Neural crest cell (in vitro differentiated cells): ENCODE measurements around the gene SPTLC3. TPM values are rescaled to one million over a fixed set of nuclear protein-coding genes. Genes with fewer than 3 reads are reported as not detected.

ENCODE experiments used
- DNase-seq: peaks from one replicate; pipeline ENCODE4 v3.0.0; 2021; ENCODE audit warnings: low read depth, mixed read lengths, low spot score
- H3K27ac Mint-ChIP-seq: one replicate; pipeline ENCODE4 v1.8.0; 2021; ENCODE audit warnings: mild to moderate bottlenecking, mixed read lengths; ENCODE audit not compliant: unreplicated experiment
- H3K27me3 Mint-ChIP-seq: 2 replicates; pipeline ENCODE4 v1.8.0; 2021; ENCODE audit warnings: low read depth, mild to moderate bottlenecking, mixed read lengths
- H3K36me3 Mint-ChIP-seq: 2 replicates; pipeline ENCODE4 v1.8.0; 2021; ENCODE audit warnings: low read depth, mild to moderate bottlenecking, mixed read lengths
- H3K4me1 Mint-ChIP-seq: 2 replicates; pipeline ENCODE4 v1.8.0; 2021; ENCODE audit warnings: mixed read lengths
- H3K4me3 Mint-ChIP-seq: one replicate; pipeline ENCODE4 v1.8.0; 2021; ENCODE audit warnings: mild to moderate bottlenecking, mixed read lengths
- H3K9me3 Mint-ChIP-seq: 2 replicates; pipeline ENCODE4 v1.8.0; 2021; ENCODE audit warnings: mixed read lengths
- total RNA-seq: library from RNA; stranded (reverse); gene quantifications from 2 replicates; pipeline ENCODE4 v1.2.1, GENCODE V29; 2021
- TF ChIP-seq, protein P1 (sequence below): fragments of 200-600 bp; sonication (generic); conservative IDR thresholded peaks from 2 replicates; pipeline ENCODE4 v1.5.0; 2021; ENCODE audit warnings: antibody characterized with exemption, mild to moderate bottlenecking

The SPTLC3 gene
- total RNA-seq, 1 donor from 2014 or later = 0.33 TPM

DNA sequence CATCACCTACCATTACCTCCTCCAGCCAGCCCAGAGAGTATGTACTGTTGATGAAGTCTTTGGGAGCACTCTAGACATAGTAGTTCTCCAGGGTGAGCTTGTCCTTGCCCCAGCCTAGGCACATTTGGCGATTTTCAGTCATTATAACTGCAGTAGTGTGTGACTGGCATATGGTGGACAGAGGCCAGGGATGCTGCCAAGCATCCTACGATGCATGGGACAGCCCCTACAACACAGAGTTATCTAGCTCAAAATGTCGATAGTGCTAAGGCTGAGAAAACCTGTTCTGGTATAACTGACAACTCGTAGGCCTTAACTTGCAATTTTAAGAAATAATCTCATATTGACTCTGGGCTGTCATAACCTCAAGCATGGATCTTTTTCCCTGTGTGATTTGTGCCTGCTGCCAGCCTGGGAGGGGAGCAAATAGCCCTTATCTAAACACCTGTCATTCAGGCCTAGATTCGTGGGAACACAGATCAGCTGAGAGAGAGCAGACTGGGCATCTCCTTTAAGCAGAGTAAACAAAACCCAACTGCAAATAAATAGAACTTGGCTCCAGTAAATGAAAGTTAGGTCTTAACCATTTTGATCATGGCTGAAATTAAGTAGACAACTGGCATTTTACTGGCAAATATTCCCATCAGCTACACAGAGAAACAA, 102.6 kb downstream of the SPTLC3 start:
- Mint-ChIP-seq H3K9me3 (no peaks in the 10 kb centered on the region), H3K4me3 (no peak overlapping the region), H3K27ac (no peak overlapping the region), H3K27me3 (no peaks in the 10 kb centered on the region), H3K36me3 (no peaks in the 10 kb centered on the region), H3K4me1 (no peaks in the 10 kb centered on the region)
- DNase-seq = no peak
- TF ChIP-seq, protein P1, sequence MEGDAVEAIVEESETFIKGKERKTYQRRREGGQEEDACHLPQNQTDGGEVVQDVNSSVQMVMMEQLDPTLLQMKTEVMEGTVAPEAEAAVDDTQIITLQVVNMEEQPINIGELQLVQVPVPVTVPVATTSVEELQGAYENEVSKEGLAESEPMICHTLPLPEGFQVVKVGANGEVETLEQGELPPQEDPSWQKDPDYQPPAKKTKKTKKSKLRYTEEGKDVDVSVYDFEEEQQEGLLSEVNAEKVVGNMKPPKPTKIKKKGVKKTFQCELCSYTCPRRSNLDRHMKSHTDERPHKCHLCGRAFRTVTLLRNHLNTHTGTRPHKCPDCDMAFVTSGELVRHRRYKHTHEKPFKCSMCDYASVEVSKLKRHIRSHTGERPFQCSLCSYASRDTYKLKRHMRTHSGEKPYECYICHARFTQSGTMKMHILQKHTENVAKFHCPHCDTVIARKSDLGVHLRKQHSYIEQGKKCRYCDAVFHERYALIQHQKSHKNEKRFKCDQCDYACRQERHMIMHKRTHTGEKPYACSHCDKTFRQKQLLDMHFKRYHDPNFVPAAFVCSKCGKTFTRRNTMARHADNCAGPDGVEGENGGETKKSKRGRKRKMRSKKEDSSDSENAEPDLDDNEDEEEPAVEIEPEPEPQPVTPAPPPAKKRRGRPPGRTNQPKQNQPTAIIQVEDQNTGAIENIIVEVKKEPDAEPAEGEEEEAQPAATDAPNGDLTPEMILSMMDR = no peak

DNA sequence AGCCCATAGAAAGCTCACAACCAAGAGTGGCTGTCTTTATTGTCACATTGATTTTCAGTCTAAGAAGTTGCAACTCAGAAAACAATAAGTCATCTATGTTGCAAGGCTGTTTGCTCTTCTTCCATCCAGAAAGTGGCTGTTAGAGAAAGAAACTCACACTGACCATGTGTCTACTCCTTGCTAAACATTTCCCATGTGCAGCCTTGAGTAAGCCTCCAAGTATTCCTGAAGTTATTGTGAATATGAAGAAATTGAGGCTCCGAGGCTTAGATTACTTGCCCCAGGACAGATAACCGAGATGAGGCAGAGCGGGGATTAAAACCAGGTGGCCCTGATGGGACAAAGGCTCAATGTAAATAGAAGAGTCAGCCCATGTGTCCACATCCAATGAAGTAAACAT, 105.0 kb downstream of the SPTLC3 start:
- H3K4me1 Mint-ChIP-seq = no peaks in the 10 kb centered on the region
- no peak for DNase-seq
- no peak overlapping the region for H3K4me3 Mint-ChIP-seq
- no peaks in the 10 kb centered on the region for H3K36me3 Mint-ChIP-seq
- TF ChIP-seq, protein P1 = no peak
- no peaks in the 10 kb centered on the region for H3K9me3 Mint-ChIP-seq
- H3K27me3 Mint-ChIP-seq = no peaks in the 10 kb centered on the region
- H3K27ac Mint-ChIP-seq = no peak overlapping the region

DNA sequence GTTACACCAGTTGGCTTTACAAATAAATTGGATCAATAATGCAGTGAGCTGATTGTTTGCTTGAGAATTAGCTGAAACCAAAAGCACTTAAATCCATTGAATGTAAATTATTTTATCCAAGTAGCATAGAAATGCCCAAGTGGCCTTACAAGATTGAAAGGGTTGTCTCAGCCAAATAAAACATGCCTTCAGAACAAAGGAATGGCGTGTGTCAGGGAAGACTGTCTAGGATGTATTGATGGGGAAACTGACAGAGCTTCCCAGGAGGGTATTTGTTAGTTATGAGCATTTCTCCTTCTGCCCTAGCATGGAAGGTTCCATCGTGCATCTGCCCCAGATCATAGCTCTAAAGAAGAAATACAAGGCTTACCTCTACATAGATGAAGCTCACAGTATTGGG, 108.4 kb downstream of the SPTLC3 start:
- no peaks in the 10 kb centered on the region for H3K27me3 Mint-ChIP-seq
- H3K4me1 Mint-ChIP-seq = peaks cover 5% of the 10 kb centered on the region
- H3K4me3 Mint-ChIP-seq = no peak overlapping the region
- TF ChIP-seq, protein P1 = no peak
- DNase-seq = no peak
- H3K9me3 Mint-ChIP-seq = no peaks in the 10 kb centered on the region
- no peaks in the 10 kb centered on the region for H3K36me3 Mint-ChIP-seq
- no peak overlapping the region for H3K27ac Mint-ChIP-seq

DNA sequence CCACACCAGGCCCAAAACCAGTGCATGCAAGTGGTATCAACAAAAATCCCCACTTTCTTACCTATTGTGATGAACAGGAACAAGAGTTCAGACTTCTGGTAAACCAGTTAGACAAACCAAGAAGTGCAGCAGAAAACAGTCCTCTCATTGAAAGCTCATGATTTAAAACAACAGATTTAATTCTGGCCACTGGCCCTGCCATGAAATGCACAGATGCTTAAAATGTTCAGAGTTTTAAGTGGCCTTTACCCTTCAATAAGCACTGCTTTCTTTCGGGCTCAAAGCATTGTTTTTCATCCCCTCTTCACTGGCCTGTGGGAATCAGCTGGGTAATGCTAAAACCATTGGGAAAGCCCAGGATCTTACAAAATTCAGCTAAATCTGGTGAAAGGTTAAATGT, 109.9 kb downstream of the SPTLC3 start:
- Mint-ChIP-seq H3K36me3 (no peaks in the 10 kb centered on the region), H3K27ac (no peak overlapping the region), H3K4me1 (peaks cover 5% of the 10 kb centered on the region), H3K27me3 (no peaks in the 10 kb centered on the region), H3K4me3 (no peak overlapping the region), H3K9me3 (no peaks in the 10 kb centered on the region)
- TF ChIP-seq, protein P1 = no peak
- no peak for DNase-seq

DNA sequence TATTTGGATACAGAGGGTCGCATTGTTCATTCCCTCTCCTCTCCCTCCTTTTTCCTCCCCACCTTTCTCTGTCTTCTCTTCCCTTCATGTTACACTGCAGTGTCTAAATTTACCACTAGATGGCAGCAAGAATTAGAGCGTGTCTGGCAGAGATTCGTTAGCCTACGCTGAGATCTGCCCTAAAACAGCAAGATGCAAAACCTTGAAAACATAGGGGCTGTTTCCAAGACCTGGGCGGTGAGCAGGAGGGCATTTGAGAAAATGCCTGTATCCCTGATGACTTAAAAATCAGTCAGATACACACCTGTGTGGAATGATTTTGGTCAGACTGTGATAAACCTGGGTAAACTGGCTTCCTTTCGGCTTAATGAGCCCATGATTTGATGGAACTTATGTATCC, 110.8 kb downstream of the SPTLC3 start:
- peak; percentile 54 for DNase-seq
- Mint-ChIP-seq H3K4me1 (peaks cover 5% of the 10 kb centered on the region), H3K4me3 (no peak overlapping the region), H3K36me3 (no peaks in the 10 kb centered on the region), H3K27me3 (no peaks in the 10 kb centered on the region), H3K9me3 (no peaks in the 10 kb centered on the region), H3K27ac (no peak overlapping the region)
- TF ChIP-seq, protein P1 = peak; percentile 91
